GM12892 (cell line): ENCODE results near the gene KIRREL1.

Experiments
- DNase-seq: peaks from one replicate; pipeline ENCODE4 v3.0.0; 2011; ENCODE audit not compliant: insufficient read length
- FAIRE-seq: peaks from 2 replicates; lab custom pipeline; 2011; peaks lifted over from hg19 to GRCh38; lab: Jason Lieb, UNC
- POLR2A ChIP-seq: IDR thresholded peaks from 2 replicates; pipeline ENCODE4 v1.6.1; 2011; ENCODE audit warnings: low read depth, low read length, control low read depth
- POLR2AphosphoS5 ChIP-seq: IDR thresholded peaks from 2 replicates; pipeline ENCODE4 v1.6.1; 2011; ENCODE audit warnings: low read depth, low read length, control low read depth
- TAF1 ChIP-seq: IDR thresholded peaks from 2 replicates; pipeline ENCODE4 v1.6.1; 2011; ENCODE audit warnings: low read depth, mild to moderate bottlenecking, control low read depth, low read length, borderline replicate concordance

The KIRREL1 gene

DNA sequence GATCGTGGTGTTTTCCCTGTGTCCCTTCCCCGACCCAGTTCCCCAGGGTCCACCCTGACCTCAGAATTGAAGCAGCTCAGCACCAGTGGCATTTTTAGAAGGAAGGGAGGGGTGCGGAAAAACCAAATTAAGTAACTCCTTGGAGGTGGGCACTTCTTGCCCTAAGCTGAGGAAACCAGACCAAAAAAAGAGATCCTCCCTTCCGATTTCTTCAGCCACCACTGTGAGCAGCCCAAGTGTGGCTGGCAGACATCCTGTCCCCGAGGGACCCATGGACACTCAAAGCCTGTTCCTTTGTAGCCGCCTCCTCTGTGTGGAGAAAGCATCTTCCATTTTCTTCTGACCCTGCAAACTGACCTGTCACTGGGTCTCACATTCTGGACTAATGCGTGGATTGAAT lies 31.3 kb downstream of the KIRREL1 start:
- FAIRE-seq, result no peak
- TF ChIP-seq TAF1 (no peak), POLR2A (no peak), POLR2AphosphoS5 (no peak)
- no peak for DNase-seq

DNA sequence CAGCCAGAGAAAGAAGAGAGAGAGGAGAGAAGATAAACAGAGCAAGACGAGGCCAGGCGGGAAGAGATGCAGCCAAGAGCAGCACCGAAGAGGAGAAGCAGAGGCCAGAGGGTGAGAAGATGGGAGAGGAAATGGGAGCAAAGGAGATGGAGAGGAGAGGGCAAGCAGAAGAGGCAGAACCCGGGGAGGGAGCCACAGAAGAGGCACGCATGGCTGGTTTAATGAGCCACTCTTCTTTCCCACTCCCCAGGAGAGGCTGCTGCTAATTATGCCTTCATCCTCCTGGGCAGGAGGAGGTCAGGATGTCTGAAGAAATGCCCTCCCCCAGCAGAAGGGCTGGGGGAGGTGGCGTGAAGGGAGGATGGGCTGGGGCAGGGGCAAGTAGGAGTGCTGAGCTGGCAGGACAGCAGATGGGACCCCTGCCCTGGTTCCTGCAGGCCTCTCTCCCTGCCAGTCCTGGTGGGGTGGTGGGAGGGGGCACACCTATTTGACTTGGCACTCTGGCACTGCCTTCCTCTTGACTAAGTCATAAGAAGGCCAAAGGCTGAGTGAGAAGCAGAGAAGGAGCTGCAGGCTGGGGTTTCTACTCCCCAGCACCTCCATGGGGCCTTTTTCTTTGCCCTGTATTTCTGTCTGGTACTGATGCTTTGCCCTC lies 32.3 kb downstream of the KIRREL1 start:
- no peak for DNase-seq
- FAIRE-seq, result no peak
- no peak for TF ChIP-seq POLR2A
- no peak for TF ChIP-seq TAF1
- TF ChIP-seq POLR2AphosphoS5, result no peak

DNA sequence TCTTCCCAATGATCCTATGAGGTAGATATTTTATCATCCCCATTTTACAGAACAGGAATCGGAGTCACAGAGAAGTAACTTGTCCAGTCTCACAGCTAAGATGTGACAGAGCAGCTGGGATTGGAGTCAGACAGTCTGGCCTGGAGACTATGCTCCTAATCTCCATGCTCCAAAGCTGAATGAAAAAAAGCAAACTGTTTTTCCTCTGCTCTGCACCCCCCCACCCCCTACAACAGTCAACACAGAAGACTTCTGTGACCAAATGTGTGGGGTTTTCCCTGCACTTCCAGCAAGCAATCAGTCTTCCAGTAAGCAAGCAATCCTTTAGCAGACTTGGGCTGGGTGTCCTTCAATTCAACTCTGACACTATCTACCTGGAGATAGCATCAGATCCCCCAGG lies 33.2 kb downstream of the KIRREL1 start:
- no peak for TF ChIP-seq POLR2A
- no peak for TF ChIP-seq POLR2AphosphoS5
- TF ChIP-seq TAF1, result no peak
- no peak for FAIRE-seq
- DNase-seq, result no peak

DNA sequence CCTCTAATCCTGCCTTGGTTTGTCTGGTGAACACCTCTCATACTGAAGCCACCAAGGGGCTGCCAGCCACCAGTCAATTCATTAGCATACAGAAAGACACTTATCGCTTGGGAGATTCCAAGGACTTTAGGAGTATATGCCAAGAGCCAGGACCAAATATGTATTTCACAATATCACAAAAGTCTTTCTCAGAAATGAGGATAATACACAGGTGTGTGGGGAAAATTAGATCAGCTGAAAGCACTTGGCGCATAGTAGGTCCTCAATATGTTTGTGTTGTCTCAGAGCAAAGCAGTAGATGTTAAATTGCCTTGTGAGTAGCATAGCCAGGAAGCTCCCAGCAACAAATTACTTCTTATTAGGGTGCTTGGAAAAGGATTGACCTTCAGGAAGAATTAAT lies 34.1 kb downstream of the KIRREL1 start:
- no peak for FAIRE-seq
- TF ChIP-seq POLR2AphosphoS5 (no peak), POLR2A (no peak), TAF1 (no peak)
- no peak for DNase-seq

DNA sequence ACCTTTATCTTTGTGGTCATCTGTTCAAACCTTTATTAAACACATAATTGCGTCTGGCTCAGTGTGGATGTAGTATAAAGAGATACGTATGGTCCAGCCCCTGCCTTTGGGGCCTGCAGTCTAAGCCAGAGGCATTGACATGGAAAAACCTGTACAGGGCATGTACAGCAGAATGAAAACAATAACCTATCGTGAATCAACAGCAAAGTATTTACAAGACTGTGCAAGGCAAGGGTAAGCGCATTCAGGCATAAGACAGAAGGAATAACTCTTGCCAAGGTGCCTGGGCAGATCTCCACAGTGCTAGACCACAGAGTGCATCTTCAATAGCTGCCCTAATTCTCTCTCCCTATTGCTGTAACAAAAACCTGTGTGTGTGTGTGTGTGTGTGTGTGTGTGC lies 35.5 kb downstream of the KIRREL1 start:
- FAIRE-seq, result no peak
- no peak for DNase-seq
- TF ChIP-seq POLR2AphosphoS5 (no peak), POLR2A (no peak), TAF1 (no peak)

DNA sequence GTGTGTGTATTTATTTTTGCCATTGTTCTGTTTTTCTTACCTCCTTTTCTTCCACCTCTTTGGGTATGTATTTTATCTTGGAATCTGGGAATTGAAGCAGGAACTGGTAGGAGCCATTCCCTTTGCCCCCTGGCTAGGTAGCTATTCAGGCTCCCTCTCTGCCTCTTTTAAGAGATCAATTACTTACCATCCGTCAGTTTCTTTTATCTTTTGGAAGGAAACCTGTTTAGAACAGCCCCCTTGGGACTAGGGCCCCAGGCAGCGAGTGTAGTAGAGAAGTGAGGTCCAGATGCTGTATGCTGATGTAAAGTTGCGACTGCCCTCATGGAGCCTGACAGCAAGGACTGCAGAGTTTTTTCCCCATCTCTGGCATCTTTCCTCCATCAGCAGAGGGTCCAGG lies 41.6 kb downstream of the KIRREL1 start:
- DNase-seq, result no peak
- no peak for FAIRE-seq
- no peak for TF ChIP-seq POLR2AphosphoS5

DNA sequence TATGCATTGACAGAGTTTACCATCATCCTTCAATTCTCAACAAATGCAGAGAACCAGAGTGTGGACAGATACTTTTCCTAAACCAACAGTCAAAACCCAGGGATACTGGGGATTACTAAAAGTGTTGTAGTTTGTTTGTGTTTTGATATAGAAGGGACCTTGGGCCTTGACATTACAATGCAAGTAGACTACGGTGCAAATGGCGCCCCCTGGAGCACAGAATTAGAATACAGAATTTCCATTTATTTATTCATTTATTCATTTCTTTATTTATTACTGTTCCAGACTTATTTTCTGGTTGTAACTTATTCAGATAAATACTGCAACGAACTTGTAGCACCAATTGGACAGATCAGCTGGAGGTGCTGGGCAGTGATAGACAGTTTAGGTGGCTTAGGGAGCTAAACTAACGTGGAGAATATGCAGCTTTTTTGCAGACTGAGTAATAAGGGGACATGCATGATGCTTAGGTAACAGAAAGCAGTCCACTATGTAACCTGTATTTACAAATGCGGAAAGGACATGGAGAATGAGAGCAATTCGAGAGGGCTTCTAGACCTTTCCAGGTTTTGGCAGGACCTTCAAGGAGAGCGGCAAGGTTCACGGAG lies 42.6 kb downstream of the KIRREL1 start:
- DNase-seq (no peak), FAIRE-seq (no peak)
- no peak for TF ChIP-seq POLR2A
- no peak for TF ChIP-seq POLR2AphosphoS5
- no peak for TF ChIP-seq TAF1

DNA sequence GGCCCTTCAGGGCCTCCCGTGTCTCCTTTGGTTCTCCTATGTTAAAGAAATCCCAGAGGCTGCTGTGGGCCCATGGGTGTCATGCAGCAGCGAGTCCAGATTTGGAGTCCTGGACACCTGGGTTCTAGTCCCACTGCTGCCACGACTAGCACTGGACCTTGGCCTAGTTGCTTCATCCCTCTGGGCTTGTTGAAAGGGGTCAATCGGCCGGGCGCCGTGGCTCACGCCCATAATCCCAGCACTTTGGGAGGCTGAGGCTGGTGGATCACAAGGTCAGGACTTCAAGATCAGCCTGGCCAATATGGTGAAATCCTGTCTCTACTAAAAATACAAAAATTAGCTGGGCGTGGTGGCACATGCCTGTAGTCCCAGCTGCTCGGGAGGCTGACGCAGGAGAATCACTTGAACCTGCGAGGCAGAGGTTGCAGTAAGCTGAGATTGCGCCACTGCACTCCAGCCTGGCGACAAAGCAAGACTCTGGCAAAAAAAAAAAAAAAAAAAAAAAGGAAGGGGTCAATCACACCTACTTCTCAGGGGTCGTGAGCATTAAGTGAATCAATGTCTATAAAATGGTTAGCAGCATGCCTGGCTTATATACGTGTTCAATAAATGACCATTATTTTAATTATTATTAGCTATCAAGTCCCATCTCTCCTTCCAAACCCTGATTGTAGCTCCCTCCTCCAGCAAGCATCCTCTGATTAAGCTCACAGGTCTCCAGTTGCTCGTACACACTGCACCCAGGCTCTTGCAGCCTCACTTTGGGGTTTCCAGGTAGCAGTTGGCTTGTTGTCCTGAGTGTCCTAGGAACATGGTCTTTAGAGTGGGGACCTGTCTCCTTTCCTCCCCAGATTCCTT lies 43.8 kb downstream of the KIRREL1 start:
- TF ChIP-seq POLR2A (no peak), TAF1 (no peak), POLR2AphosphoS5 (no peak)
- FAIRE-seq (no peak), DNase-seq (no peak)

DNA sequence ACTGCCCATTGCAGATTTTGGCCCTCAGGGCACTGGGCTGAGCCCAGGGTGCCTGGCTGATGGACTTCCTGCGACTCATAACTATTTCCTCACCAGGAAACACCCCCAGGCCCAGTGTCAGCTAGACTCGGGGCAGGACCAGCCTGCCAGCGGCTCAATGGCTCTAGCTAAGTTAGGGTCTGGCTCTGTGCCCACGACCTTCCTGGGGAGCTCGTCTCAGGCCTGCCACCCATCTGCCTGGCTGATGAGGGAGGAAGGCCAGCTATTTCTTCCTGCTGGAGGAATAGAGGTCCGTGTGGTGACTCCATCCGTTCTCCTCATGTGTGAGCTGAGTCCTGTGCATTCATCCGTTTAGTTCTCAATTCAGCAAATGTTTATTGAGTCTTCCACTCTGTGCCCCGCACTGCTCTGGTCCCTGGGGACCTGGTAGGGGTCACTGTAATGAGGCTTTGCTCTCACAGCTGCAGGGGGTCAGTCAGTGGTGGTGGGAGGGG lies 44.5 kb downstream of the KIRREL1 start:
- FAIRE-seq (no peak), DNase-seq (no peak)
- TF ChIP-seq POLR2AphosphoS5, result no peak
- no peak for TF ChIP-seq POLR2A
- no peak for TF ChIP-seq TAF1

DNA sequence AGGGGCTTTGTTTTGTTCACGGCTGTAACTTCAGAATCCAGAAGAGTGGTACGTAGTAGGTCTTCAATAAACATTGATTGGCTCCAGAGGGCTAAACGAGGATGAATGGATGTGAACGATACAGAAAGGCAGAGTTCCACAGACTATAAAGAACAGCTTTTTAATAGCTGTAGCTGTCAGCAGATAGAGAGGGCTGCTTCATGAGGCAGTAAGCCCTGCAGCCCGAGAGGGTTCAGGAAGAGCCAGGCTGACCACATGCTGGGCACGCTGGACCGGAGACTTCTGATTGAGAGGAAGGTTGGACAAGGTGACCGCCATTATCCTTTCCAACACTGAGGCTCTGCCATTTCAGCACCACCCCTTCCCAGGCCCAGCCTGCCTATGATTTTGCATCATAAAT lies 45.3 kb downstream of the KIRREL1 start:
- FAIRE-seq (no peak), DNase-seq (no peak)
- no peak for TF ChIP-seq POLR2AphosphoS5
- no peak for TF ChIP-seq TAF1
- TF ChIP-seq POLR2A, result no peak

DNA sequence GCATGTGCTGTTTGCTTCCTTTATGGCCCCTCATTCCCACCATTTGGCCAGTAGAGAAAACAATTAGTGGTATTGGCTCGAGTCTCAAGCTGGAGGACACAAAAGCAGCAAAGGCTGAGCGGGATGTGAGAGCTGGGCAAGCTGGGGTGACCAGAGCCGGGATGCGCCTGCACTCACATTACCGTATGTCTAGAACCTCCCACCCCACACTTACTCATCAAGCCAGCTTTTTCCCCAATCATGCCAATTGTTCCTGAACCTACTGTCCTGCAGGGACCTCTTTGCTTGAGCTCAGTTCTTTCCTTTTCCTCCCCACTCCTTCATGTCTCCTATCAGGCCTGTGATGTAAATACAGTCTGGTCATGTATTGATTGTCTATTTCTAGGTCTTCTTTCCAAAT lies 45.9 kb downstream of the KIRREL1 start:
- FAIRE-seq (no peak), DNase-seq (no peak)
- TF ChIP-seq POLR2A, result no peak
- no peak for TF ChIP-seq POLR2AphosphoS5
- no peak for TF ChIP-seq TAF1

DNA sequence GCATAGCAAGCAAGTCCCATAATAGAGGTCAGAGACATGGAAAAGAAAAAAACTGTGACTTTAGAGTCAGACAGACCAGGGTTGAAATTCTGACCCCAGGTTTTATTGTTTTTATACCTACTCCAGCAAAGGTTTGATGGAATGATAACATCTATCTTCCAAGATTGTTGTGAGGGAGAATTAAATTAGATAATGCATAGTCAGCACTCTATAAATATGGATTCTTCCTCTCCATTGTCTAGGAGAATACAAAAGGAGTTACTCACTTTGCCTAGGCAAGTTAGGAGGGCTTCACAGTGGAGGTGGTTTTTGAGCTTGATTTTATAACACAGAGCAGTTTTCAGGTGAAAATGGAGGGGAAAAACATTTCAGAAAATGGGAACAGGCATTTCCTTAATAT lies 46.9 kb downstream of the KIRREL1 start:
- FAIRE-seq (no peak), DNase-seq (no peak)
- no peak for TF ChIP-seq POLR2AphosphoS5
- TF ChIP-seq POLR2A, result no peak
- no peak for TF ChIP-seq TAF1

DNA sequence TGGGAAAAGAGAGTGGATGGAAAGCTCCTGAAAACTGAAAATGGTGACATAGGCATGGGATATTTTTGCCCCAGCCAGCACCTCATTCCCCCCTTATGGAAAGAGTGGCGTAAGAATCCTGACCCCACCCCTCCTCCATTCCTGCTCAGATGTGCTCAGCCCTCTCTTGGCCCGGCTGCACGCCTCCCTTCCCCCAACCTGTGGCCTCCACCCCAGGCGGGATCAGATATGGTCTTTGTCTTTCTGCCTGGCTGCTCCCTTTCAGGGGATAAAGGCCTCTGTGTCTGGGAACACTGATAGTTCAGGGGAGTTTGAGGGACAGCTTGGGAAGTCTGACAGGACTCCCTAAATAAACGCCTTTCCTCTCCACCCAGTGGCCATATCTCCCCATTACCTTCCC lies 49.8 kb downstream of the KIRREL1 start:
- FAIRE-seq, result no peak
- TF ChIP-seq TAF1 (no peak), POLR2A (no peak), POLR2AphosphoS5 (no peak)
- DNase-seq, result no peak

DNA sequence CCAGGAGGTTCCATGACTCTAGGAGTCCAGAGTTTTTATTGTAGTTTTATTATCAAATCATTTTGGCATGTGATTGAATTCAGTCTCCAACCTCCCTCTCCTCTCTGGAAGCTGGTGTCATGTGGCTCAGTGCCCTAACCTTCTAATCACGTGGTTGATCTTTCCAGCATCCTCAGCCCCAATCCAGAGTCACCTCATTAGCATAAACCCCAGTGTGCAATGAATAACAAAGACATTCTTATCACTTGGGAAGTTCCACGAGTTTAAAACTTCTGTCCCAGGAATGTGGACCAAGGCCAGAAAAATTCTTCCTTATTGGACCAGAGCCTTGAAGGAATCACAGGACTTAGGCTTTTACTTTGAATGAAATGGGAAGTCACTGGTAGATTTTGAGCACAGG lies 52.2 kb downstream of the KIRREL1 start:
- TF ChIP-seq TAF1, result no peak
- no peak for TF ChIP-seq POLR2AphosphoS5
- no peak for TF ChIP-seq POLR2A
- FAIRE-seq, result no peak

More for the DNA sequence above, 52.2 kb downstream of the KIRREL1 start:
- DNase-seq, result no peak
